DMS114 treated with DMSO at 0.1 percent for 48 hours (cell line): ENCODE data around the gene C1QC.

Source experiments
- DNase-seq: peaks from one replicate; lab custom pipeline; 2025; ENCODE audit not compliant: unreplicated experiment; lab: John Stamatoyannopoulos, UW

C1QC gene

GRCh38 chr1:22677931-22678896, 34.8 kb downstream of the C1QC start:
- DNase-seq: no peak

- DNase-seq: no peak
Measured at GRCh38 chr1:22680726-22681125, 37.3 kb downstream of the C1QC start.

- no peak for DNase-seq
Measured at GRCh38 chr1:22681556-22682276, 38.3 kb downstream of the C1QC start.

GRCh38 chr1:22683547-22683946, 40.1 kb downstream of the C1QC start:
- DNase-seq: no peak

GRCh38 chr1:22685591-22686059, 42.2 kb downstream of the C1QC start:
- no peak for DNase-seq

- DNase-seq: no peak
Measured at GRCh38 chr1:22687191-22687590, 43.8 kb downstream of the C1QC start.

GRCh38 chr1:22688466-22688865, 45.0 kb downstream of the C1QC start:
- no peak for DNase-seq

GRCh38 chr1:22689505-22689904, 46.1 kb downstream of the C1QC start:
- no peak for DNase-seq

GRCh38 chr1:22691031-22691753, 47.8 kb downstream of the C1QC start:
- no peak for DNase-seq

- DNase-seq: no peak
Measured at GRCh38 chr1:22694172-22694571, 50.7 kb downstream of the C1QC start.

GRCh38 chr1:22696610-22697009, 53.2 kb downstream of the C1QC start:
- DNase-seq: no peak
